GM23338 (cell line): ENCODE data around the gene C1orf198. TPM values are rescaled to one million over a fixed set of nuclear protein-coding genes. Genes with fewer than 3 reads are reported as not detected.

Experiments used
- ATAC-seq: fragments of 200-7000 bp; cut with Tn5 transposase; 3 replicates; pipeline ENCODE4 v1.9.1; 2020
- DNase-seq: peaks from one replicate; pipeline ENCODE4 v3.0.0-alpha.2; 2015; ENCODE audit warnings: low spot score
- H2AFZ ChIP-seq: fragments of 200-600 bp; sonication (generic); 2 replicates; pipeline ENCODE4 v1.8.0; 2016; ENCODE audit warnings: antibody characterized with exemption, mild to moderate bottlenecking, moderate library complexity
- H3F3A ChIP-seq: fragments of 200-600 bp; sonication (generic); replicated peaks from 2 replicates; pipeline ENCODE4 v1.8.0; 2017; ENCODE audit warnings: antibody characterized with exemption, mixed run types, low read depth
- H3K27ac ChIP-seq: fragments of 200-600 bp; sonication (generic); 2 replicates; pipeline ENCODE4 v1.6.1; 2016; ENCODE audit warnings: low read depth
- H3K27me3 ChIP-seq: fragments of 200-600 bp; sonication (generic); 2 replicates; pipeline ENCODE4 v1.8.0; 2016; ENCODE audit warnings: mild to moderate bottlenecking, mixed run types, moderate library complexity; ENCODE audit not compliant: insufficient read depth
- H3K36me3 ChIP-seq: fragments of 200-600 bp; sonication (generic); 2 replicates; pipeline ENCODE4 v1.8.0; 2016; ENCODE audit warnings: mild to moderate bottlenecking; ENCODE audit not compliant: insufficient read depth
- H3K4me1 ChIP-seq: fragments of 200-600 bp; sonication (generic); 2 replicates; pipeline ENCODE4 v1.8.0; 2016; ENCODE audit warnings: mild to moderate bottlenecking, moderate library complexity; ENCODE audit not compliant: insufficient read depth
- H3K4me2 ChIP-seq: fragments of 200-600 bp; sonication (generic); 2 replicates; pipeline ENCODE4 v1.7.1; 2017; ENCODE audit warnings: mixed run types
- H3K4me3 ChIP-seq: fragments of 200-600 bp; sonication (generic); 2 replicates; pipeline ENCODE4 v1.6.1; 2016; ENCODE audit warnings: mixed run types
- H3K79me2 ChIP-seq: fragments of 200-600 bp; sonication (generic); replicated peaks from 2 replicates; pipeline ENCODE4 v1.8.0; 2017; ENCODE audit warnings: mild to moderate bottlenecking; ENCODE audit not compliant: insufficient read depth
- H3K9me2 ChIP-seq: fragments of 200-600 bp; sonication (generic); 2 replicates; pipeline ENCODE4 v1.8.0; 2017; ENCODE audit not compliant: insufficient read depth
- H4K20me1 ChIP-seq: fragments of 200-600 bp; sonication (generic); replicated peaks from 2 replicates; pipeline ENCODE4 v1.8.0; 2017; ENCODE audit warnings: mild to moderate bottlenecking; ENCODE audit not compliant: insufficient read depth
- H3K27ac Mint-ChIP-seq: 2 replicates; pipeline ENCODE4 v1.8.0; 2020; ENCODE audit warnings: inconsistent platforms, mild to moderate bottlenecking, moderate library complexity, mixed read lengths
- H3K27me3 Mint-ChIP-seq: 3 replicates; pipeline ENCODE4 v1.8.0; 2022; ENCODE audit warnings: low read depth, mild to moderate bottlenecking, moderate library complexity, mixed read lengths, inconsistent platforms; ENCODE audit not compliant: insufficient read depth, poor library complexity
- H3K36me3 Mint-ChIP-seq: 3 replicates; pipeline ENCODE4 v1.8.0; 2021; ENCODE audit warnings: low read depth, mild to moderate bottlenecking, inconsistent platforms, moderate library complexity, mixed read lengths
- H3K4me1 Mint-ChIP-seq: 3 replicates; pipeline ENCODE4 v1.8.0; 2020; ENCODE audit warnings: mild to moderate bottlenecking, inconsistent platforms, mixed read lengths
- H3K4me3 Mint-ChIP-seq: 3 replicates; pipeline ENCODE4 v1.8.0; 2021; ENCODE audit warnings: moderate library complexity, mild to moderate bottlenecking, inconsistent platforms, mixed read lengths
- H3K9me3 Mint-ChIP-seq: 3 replicates; pipeline ENCODE4 v1.8.0; 2020; ENCODE audit warnings: moderate library complexity, mild to moderate bottlenecking, inconsistent platforms, mixed read lengths
- CREB1 ChIP-seq: fragments of 250-450 bp; sonication (Bioruptor Pico); IDR thresholded peaks from 2 replicates; pipeline ENCODE4 v1.5.0; 2020; ENCODE audit warnings: low read depth, mild to moderate bottlenecking, moderate library complexity
- EZH2 ChIP-seq: fragments of 200-600 bp; sonication (generic); IDR thresholded peaks from one replicate; pipeline ENCODE4 v1.8.0; 2017; ENCODE audit warnings: antibody characterized with exemption, mild to moderate bottlenecking, low read depth; ENCODE audit not compliant: unreplicated experiment
- EZH2phosphoT487 ChIP-seq: fragments of 200-600 bp; sonication (generic); IDR thresholded peaks from one replicate; pipeline ENCODE4 v1.8.1; 2018; ENCODE audit warnings: antibody characterized with exemption; ENCODE audit not compliant: unreplicated experiment
- JUNB ChIP-seq: IDR thresholded peaks from one replicate; pipeline ENCODE4 v1.6.1; 2016; ENCODE audit warnings: antibody characterized with exemption; ENCODE audit not compliant: unreplicated experiment
- ZNF114 ChIP-seq: fragments of 250-450 bp; sonication (Bioruptor Pico); IDR thresholded peaks from 2 replicates; pipeline ENCODE4 v1.5.0; 2020; ENCODE audit warnings: mild to moderate bottlenecking, moderate library complexity
- ZNF462 ChIP-seq: fragments of 250-450 bp; sonication (Bioruptor Pico); IDR thresholded peaks from 2 replicates; pipeline ENCODE4 v1.5.0; 2020; ENCODE audit warnings: mild to moderate bottlenecking, moderate library complexity
- polyA plus RNA-seq: library from polyadenylated mRNA; unstranded; fragments of >200 nt; fragmentation: Nextera tagmentation; extraction: Ambion mirVana; gene quantifications from 2 replicates; pipeline ENCODE4 v1.2.1, GENCODE V29; 2016
- total RNA-seq: library from RNA; depleted of rRNA; stranded (reverse); fragments of >200 nt; shearing (Covaris generic); gene quantifications from 2 replicates; pipeline ENCODE4 v1.2.3, GENCODE V29; 2014

The C1orf198 gene
- total and polyA plus RNA-seq, 2 experiments from 2014 or later: 14.9 to 46.6 TPM

DNA sequence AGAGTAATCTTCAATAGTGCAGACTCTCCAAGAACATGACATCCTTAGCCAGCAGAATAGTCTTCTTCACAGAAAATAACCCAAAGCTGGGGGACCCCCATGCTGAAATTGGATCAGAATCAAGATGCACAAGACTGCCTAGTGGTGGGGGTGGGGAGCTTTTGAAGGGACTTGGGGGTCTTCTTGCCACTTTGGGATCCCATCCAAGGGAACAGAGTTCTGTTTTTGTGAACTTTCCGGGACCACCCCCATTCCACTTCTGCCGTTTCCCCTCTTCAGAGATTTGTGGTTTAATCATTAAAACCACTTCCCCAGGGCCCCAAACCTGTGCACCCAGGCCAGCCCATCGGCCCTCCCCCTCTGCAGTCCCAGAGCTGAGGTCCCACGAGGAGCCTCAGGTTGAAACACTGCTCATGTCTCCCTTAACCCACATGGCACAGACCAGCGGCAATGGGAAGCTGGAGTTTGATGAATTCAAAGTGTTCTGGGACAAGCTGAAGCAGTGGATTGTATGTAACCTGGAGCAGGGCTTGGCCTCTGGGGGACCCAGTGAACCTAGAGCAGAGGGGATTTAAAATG lies 76.2 kb downstream of the C1orf198 start (continued):
- no peak for TF ChIP-seq ZNF462

DNA sequence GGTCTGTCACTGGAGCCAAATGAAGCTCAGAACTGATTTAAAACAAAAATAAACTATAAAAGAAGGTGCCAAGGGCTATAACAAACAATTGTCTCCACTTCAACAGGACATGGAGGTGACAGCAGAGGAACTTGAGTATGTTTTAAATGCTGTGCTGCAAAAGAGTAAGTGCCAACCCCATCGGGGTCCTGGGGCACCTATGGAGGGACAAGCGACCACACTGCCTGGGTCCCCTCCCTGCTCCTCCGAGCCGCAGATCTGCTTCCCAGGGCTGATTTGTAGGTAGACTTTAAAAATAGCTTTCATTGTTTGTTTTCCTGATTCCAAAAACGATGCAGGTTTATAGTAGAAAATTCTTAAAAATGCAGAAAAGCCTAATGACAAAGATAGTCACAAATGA lies 78.3 kb downstream of the C1orf198 start:
- Mint-ChIP-seq H3K9me3 (no peaks in the 10 kb centered on the region; the same call in 2 of the 3 replicates), H3K36me3 (no peaks in the 10 kb centered on the region), H3K27me3 (peaks cover 41% of the 10 kb centered on the region), H3K4me1 (peaks cover 13% of the 10 kb centered on the region), H3K4me3 (no peak overlapping the region), H3K27ac (no peak overlapping the region)
- Histone ChIP-seq H3K4me2 (no peak overlapping the region), H3K9me2 (no peaks in the 10 kb centered on the region; the same call in 1 of the 2 replicates), H3K27ac (no peak overlapping the region), H3K4me3 (no peak overlapping the region), H3K79me2 (no peaks in the 10 kb centered on the region), H3F3A (no peaks in the 10 kb centered on the region), H3K27me3 (peaks cover 61% of the 10 kb centered on the region), H2AFZ (no peak overlapping the region), H4K20me1 (no peaks in the 10 kb centered on the region; the same call in none of the 2 replicates), H3K36me3 (no peaks in the 10 kb centered on the region), H3K4me1 (peaks cover 5% of the 10 kb centered on the region; the same call in 1 of the 2 replicates)
- ATAC-seq (no peak), DNase-seq (no peak)
- TF ChIP-seq ZNF114 (CRISPR knock-in tag) (no peak), JUNB (no peak), CREB1 (CRISPR knock-in tag) (no peak), EZH2phosphoT487 (no peak), EZH2 (no peak), ZNF462 (no peak)
